NCI-H2081 treated with DMSO at 0.1 percent for 48 hours (cell line): ENCODE measurements around the gene TMEM164.
A peak's percentile ranks its signal among the peaks of the same experiment; 100 is the strongest.

Source experiments
- DNase-seq: peaks from one replicate; lab custom pipeline; 2025; lab: John Stamatoyannopoulos, UW

TMEM164 gene

DNA sequence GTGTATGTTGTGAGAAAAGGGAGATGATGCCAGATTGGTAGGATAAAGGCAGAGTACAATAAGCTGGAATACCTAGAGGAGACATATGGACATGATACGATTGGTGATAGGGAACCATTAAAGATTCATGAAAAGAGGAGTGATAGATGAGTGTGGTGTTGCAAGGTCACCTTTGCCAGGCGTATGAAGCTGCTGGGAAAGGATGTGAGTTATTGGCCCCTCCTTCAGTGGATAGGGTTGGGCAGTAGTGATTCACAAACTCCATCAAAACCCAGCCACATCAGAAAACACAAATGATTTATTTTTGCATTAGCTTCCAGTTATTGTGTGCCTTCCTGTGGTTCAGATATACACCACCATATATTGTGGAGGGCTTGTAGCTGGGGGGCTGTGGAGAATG lies 34.3 kb downstream of the TMEM164 start:
- DNase-seq: no peak

DNA sequence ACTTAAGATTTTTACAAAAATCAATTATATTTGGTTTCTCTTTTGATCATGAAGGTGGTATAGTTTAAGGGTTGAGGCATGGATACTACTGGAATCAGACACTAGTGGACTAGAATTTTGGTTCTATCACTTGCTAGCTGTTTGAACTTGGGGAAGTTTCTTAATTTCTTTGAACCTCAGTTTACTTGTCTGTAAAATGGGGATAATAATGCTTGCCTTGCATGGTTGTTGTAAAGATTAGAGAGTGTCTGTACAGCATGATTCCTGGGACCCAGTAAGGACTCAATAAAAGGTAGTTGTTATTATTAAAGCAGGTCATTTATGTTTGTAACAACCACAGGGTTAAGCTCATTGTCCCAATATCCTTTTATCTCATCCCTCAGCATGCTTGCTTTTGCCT lies 36.0 kb downstream of the TMEM164 start:
- DNase-seq: no peak

DNA sequence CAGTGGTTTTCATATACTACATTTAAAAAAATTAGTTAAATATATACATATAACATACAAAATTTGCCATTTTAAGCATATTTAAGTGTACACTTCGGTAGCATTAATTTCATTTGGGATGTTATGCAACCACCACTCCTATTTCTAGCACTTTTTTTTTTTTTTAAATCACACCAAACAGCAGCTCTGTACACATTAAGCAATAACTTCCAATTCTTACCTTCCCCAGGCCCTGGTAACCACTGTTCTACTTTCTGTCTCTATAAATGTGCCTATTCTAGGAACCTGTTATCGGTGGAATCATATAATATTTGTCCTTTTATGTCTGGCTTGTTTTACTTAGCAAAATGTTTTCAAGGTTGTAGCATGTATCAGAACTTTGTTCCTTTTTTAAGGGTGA lies 39.1 kb downstream of the TMEM164 start:
- no peak for DNase-seq

DNA sequence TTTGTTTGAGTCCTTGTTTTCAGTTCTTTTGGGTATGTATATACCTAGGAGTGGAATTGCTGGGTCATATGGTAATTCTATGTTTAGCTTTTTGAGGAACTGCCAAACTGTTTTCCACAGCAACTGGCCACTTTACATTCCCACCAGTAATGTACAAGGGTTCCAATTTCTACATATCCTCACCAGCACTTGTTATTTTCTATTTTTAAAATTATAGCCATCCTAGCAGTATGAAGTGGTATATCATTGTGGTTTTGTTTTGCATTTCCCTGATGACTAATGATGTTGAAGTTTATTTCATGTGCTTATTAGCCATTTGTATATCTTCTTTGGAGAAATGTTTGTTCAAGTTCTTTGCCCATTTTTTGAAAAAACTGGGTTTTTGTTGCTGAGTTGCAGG lies 39.6 kb downstream of the TMEM164 start:
- no peak for DNase-seq

DNA sequence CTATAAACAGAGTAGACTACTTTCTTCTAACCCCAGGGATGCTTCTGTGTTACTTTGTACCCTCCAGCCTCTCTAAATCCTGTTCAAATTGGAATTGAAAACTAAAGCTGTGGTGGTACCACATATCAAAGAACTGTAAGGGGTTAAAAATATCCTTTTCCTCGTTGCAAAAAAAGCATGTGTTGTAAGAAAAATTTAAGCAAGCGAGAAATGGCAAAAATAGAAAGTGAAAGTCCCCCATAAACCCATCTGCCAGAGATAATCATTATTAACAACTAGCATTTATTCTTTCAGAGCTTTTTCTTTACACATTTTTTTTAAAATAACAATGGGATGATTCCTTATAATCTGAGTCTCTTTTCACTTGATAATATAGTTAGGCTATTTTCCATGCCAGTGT lies 40.6 kb downstream of the TMEM164 start:
- no peak for DNase-seq

DNA sequence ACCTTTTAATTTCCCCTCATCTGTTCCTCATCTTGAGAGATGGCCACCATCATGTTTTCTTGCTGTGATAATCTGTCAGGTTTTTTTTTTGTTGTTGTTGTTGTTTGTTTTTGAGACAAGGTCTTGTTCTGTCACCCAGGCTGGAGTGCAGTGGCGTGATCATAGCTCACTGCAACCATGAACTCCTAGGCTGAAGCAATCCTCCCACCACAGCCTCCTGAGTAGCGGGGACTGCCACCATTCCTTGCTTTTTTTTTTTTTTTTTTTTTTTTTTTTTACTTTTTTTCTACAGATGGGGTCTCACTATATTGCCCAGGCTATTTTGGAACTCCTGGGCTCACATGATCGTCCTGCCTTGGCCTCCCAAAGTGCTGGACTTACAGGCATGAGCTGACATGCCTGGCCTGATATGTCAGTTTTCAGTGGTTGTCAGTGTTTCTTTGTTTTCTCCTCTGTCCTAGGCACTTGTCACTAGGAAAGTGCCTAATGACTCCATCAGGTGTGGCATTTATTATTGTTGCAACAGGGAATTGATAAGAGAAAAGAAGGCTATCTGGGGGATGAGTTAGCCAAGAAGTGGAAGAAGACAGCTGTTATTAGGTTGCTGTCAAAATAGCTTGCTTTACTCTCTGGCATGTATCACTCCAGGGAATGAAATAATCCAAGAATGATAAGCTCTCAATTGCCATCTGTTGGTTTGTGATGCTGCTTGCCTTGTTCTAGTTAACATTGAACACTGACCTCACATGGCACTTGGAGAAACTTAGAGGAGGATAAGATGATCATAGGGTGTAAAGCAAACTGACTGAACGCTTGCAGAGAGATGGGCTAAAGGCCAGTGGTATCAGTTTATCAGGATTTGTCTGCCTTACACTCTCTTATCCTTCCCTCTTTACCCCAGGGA lies 41.7 kb downstream of the TMEM164 start:
- DNase-seq: no peak

DNA sequence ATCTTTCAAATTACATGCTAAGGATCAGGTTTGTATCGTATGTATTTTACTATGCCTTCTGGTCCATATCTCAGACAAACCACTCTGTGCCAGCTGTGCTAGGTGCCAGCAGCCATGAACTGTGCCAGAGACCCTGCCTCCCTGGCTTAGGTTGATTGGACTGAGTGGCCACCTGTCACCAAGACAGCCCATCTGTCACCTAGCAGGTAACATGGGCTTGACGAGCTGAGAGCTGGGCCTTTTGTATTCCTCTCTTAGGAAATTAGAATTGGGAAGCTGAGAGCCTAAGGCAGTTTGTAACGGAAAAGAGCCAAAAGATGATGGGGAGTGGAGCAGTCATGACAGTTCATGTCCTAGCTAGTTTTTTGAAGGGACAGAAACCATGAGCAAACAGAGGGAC lies 42.5 kb downstream of the TMEM164 start:
- DNase-seq: peak; percentile 38

DNA sequence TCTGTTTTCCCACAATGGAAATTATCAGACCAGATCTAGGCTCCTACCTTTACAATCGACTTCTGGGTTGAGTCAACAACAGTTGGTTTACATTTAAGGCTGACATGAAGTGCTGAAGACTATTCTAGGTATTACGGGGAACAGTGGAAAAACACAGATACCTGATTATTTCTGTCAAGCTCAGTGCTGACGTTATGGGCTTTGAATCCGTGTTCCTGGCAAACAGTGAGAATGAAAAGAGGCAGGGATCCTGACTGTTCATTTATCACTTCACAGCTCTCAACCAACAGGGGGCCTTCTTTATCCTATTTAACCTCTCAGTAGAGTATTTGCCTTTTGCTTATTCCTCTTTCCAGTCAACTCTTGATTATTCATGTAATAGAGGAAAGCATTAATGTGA lies 43.1 kb downstream of the TMEM164 start:
- DNase-seq: peak; percentile 70

DNA sequence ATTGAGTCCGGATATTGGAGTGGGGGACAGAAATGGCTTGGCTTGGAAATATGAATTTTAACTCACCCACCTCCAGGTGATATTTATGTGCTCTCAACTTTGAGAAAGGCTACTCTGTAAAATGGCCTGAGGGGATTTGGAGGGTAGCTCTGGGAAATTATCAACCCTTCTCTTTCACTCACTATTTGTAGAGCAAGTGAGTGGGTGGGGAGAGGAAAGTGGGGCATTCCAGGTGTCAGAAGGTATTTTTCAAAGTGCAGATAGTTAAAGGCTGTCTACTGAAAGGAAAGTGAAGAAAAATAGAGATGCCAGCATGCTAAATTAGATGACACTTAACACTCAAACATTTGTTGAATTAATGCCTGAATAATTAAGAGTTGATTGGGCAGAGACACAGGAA lies 44.1 kb downstream of the TMEM164 start:
- DNase-seq: no peak

DNA sequence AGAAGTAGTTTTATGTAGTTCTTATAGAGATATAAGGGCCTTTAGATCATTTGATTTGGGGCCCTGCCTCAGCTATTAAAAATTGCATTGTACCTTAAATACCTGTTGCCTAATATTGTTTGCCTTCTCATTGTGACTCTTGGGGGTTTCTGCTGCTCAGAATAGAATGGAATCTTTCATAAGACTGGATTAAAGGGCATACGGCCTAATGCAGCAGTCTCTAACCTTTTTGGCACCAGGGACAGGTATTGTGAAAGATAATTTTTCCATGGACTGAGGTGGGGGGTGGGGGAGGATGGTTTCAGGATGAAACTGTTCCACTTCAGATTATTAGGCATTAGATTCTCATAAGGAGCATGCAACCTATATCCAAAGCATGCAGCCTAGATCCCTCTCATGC lies 46.2 kb downstream of the TMEM164 start:
- no peak for DNase-seq

DNA sequence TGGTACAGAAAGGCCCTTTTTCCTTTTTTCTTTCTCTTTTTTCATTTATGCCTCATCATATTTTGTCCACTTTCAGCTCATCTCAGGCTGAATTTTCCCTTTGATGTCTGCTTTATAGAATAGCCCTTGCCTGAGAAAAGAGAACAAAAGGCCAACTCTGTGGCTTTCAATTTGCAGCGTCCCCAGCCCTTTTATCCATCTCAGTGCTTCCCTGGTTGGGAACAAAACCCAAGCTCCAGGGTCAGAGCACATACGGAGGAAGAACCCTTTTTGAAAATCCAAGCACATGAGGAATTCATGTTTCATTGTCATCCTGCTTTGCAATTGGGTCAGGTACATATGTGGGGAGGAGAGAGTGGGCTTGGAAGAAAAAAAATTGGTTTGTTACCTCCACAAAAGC lies 47.5 kb downstream of the TMEM164 start:
- no peak for DNase-seq

DNA sequence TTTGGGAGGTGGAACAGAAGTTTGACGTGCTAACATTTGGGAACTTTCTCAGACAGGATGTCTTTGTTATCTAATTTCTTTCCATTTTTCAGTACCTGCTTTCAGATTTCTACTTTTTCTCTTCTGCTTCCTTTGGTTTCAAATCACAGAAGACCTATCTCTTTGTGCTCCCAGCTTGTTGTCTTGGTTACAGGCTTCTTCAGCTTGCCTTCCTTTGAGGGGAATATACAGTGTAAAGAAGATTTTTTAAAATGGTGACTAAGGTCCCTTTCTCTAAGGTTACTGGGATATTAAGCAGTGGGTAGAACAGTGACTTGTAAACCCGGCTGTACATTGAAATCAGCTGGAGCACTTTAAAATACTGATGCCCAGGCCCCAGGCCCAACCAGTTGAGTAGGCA lies 48.0 kb downstream of the TMEM164 start:
- DNase-seq: no peak

DNA sequence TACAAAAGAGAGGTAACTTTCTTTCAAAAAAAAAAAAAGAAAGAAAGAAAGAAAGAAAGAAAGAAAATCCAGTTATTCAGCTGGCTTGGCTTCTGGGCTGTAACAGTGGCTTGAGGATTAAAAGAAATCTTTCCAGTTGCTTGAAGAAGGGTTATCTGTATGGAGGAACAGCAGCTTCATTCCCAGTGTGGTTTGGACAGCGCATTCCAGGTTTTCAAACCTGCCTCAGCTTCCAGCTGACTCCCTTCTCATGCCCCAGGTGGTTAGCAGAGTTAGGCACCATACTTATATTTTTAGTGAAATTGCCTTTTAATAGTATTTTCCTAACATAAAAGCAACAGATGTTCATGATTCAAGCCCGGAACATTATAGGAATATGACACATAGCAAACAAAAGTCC lies 48.6 kb downstream of the TMEM164 start:
- no peak for DNase-seq

DNA sequence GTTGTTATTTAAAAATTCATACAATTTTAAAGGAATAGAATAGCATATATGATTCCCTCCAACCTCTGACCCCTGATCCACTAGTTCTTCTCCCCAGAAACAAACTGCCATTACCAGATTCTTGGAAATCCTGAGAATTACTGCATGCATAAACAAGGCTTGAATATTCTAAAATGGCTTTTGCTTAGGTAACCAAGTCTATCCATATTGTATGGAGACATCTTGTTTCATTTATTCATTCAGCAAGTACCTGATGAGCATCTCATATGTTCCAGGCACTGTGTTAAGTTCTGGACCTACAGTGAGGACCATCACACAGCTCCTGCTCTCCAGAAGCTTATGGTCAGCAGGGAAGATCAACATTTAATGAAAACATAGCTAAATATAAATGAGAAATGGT lies 49.4 kb downstream of the TMEM164 start:
- no peak for DNase-seq

DNA sequence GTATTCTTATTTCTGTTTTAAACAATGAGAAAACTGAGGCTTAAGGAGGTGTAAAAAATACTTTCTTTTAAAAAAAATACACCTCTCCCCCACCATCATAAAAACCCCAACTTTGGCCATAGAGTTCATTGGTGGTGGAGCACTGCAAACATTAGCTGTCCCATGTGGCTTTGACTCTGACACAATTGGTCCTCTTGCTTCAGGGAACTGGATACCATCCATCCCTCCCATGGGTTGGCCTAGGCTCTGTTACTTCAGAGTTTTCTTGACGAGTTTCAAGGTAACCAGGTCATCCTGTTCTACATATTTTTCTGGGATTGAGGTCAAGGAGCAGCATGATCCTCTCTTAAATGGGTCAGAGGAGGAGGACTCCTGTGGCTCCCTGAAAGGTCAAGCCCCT lies 50.5 kb downstream of the TMEM164 start:
- no peak for DNase-seq

DNA sequence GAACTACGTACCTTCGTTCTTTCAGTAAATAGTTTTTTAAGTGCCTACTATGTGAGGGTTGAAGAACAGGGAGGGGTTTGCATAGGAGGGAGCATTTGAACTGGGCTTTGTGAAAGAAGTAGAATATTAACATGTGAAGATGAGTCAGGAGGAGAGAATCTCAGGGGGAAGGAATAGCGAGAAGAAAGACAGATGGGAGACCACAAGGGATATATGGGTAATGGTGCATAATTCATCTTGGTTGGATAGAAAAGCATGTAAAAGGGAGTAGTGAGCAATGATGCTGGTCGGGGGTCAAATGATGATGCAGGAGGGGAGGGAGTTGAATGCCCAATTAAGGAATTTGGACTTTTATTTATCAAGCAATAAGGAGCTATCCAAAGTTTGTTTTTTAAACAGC lies 52.7 kb downstream of the TMEM164 start:
- no peak for DNase-seq

DNA sequence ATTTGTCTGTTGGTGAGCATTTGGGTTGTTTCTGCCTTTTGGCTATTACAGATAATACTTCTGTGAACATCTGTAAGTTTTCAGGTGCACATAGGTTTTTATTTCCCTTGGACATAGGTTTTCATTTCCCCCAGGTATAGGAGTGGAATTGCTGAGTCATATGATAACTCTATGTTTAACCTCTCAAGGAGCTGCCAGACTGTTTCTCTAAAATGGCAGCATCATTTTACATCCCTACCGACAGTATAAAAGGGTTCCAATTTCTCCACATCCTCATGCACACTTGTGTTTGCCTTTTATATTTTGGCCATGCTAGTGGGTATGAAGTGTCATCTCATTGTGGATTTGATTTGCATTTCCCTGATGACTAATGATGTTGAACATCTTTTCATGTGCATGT lies 53.5 kb downstream of the TMEM164 start:
- no peak for DNase-seq

DNA sequence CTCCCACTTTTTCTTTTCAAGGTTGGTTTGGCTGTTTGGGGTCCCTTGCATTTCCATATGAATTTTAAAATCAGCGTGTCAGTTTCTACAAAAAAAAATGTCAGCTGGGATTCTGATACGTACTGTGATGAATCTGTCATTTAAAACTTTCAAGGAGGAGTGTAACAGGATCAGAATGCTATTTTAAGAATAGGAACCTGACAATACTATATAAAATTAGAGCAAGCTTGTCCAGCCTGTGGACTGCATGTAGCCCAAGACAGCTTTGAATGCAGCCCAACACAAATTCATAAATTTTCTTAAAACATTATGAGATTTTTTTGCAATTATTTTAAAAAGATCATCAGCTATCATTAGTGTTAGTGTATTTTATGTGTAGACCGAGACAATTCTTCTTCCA lies 56.5 kb downstream of the TMEM164 start:
- no peak for DNase-seq

DNA sequence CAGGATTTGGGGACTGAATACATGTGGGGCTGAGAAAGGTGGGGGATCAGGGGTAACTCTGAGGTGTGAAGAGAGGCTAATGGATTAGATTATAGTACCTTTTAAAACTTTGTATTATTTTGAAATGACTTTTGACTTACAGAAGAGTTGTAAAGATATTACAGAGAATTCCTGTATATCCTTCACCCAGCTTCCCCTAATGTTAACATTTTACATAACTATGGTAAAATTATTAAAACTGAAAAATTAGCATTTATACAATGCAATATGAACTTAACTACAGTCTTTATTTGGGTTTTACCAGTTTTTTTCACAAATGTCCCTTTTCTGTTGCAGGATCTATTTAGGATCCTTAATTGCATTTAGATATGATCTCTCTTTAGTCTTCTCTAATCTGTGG lies 57.4 kb downstream of the TMEM164 start:
- DNase-seq: no peak

DNA sequence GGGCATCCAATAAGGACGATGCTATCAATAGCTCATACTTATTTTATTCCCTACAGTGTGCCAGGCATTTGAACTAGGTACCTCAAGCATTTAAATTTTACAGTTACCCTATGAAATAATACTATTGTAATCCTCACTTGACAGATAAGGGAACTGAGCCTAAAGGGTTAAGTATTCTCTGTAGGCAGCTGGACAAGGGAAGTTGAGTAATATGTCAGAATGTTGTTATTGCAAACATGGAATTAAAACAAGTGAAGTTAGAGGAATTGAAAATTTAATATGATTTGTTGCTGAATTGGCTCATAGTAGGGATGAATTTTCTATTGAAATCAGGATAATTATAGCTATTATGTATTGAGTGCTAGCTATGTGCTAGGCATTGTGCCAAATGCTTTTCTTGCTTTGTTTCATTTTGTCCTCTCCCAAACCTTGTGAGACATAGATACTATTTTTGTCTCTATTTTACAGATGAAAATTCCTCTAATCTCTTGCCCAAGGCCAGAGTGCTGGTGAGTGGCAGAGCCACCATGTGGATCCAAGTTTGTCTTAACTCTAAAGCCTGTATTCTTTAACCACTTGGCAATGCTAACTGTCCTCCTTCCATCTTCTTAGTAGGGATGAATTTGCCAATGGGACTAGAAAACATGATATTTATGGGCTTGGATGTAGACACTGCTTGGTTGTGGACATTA lies 58.1 kb downstream of the TMEM164 start:
- no peak for DNase-seq

DNA sequence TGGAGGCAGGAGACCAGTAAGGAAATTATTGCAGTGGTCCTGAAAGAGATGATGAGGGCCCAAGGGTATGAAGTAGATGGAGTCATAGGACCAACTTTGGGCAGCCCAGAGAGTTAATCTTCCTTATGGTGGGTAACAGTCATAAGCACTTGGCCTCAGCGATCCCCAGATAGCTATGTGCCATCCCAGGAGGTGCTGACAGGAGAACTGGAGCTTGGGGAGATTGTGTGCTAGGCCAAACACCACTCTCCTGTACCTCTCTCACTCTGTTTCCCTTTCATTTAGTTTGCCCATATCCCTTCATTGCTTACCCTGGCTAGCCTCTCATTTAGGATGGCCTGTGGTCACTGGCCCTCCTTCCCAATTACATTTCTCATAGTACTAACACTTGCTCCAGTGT lies 60.0 kb downstream of the TMEM164 start:
- DNase-seq: no peak

DNA sequence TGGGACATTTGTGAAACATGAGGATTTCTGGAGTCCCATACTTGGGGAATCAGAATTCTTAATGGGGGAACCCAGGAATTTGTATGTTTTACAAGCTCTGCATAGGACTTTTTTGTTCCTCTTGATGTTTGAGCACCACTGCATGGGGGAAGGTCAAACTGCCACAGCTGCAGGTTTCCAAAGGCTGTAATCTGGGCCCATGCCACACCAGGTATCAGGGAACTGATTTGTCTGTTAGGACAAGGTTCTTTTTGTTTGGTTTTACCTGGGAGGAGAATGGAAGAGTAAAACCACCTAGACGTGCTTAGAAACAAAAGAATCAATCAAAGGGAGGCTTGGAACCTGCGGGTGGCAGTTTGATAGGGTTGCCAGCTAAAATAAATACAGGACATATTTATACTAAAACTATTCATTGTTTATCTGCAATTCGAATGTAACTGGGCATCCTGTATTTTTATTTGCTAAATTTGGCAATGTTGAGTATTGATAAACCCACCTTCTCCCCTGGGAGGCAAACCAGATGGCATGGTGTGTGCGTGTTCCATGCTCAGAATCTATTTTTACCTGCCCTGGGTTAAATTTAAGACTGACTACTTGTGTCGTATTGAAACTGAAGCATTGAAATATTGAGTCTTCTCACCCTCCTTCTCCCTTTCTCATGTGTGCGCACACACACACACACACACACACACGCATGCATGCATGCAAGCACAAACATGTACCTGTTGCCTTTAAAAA lies 63.7 kb downstream of the TMEM164 start:
- no peak for DNase-seq

DNA sequence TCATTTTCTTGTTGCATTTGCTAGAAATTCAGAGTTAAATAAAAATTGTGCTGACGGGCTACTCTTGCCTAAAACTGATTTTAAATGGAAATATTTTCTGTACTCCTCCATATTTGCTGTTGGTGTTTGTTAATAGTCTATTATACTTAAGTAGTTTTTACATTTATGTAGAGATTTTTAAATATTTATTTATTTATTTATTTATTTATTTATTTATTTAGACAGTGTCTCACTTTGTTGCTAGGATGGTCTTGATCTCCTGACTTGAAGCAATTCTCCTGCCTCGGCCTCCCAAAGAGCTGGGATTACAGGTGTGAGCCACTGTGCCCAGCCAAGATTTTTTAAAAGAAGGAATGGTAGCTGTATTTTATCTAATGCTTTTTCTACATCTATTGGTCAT lies 68.1 kb downstream of the TMEM164 start:
- DNase-seq: no peak
